GM19438 (cell line): ENCODE data around the gene CAVIN1.
"Not testable (repeated sequence)": the region's sequence is repeated elsewhere in the genome, so short reads cannot be mapped to it uniquely, and the experiment has no call there.

ENCODE experiments used
- ATAC-seq: cut with Tn5 transposase; IDR thresholded peaks from one replicate; pipeline ENCODE4 v1.9.1; 2021; ENCODE audit warnings: low read depth; ENCODE audit not compliant: unreplicated experiment

Gene CAVIN1

DNA sequence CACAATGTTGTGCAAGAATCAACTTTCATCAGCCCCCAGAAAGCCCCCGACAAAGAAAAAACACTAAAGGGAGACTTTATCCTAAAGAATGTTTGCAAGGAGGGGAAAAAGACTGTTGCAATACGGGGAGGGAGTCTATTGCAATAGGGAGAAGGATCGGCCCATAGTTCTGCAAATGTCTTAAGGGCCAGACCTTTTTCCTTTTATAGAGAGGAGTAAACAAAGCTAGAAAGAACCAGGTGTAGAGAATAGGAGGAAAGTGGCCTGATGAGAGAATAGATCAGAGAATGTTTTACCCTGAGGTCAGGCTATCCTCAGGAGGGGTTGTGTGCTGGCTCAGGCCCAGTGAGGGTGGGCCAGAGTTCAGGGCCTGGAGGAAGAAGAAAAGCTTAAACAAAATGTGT is 8.7 kb upstream of the CAVIN1 start:
- ATAC-seq, result no peak

DNA sequence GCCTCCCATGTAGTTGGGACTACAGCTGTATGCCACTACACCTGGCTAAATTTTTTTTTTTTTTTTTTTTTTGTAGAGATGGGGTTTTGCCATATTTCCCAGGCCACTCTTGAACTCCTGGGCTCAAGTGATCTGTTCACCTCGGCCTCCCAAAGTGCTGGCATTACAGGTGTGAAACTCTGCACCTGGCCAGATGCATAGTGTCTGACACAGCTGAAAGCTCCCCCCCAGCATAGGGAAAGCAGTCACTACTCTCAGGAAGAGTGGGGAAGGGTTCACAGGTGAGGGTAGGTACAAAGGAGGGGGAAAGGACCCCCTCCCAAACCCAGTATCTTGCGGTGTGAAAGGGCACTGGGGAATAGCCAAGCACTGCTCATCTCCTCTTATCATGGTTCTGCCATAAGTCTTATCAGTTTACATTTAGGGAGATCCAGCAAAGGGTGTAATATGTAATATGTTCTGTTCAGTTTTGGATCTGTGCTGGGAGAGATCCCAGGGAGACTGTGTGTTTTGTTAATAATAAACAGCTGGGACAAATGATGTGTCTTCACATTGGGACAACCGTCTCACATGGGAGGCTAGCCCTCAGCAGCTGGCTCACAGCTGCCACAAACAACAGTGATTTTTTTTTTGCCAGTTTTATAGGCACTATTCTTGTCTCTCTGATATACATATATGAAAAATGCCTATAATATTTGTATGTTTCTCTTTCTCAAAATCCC is 6.8 kb upstream of the CAVIN1 start:
- ATAC-seq, result no peak

DNA sequence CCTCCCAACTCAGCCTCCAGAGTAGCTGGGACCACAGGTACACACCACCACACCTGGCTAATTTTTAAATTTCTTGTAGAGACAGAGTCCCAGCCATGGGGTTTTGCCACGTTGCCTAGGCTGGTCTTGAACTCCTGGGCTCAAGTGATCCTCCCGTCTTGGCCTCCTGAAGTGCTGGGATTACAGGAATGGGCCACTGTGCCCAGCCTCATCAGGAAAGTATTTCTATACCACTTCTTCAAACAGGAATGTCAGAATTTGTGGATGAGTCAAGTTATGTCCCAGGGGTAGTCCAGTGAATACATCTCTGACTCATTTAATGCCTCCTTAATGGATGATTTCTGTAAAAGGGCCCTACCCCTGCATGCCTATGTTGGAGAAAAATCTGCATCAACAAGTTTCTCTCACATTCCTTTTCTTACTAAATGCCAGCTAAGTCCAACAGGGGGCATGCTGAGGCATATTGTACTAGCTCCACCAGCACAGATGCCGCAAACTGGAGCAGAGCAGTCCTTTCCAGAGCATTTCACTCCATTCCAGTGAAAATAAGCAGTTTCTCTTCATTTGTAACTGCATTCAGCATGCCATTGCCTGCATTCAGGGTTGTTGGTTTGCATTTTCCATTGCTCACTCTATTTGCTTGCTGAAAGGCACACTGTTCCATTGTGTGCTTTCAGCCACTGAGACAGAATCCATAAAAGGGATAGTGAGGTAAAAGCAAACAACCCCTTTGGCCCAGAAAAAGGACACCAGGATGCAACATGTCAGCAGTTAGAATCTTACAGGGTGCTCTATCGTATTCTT is 5.3 kb upstream of the CAVIN1 start:
- no peak for ATAC-seq

DNA sequence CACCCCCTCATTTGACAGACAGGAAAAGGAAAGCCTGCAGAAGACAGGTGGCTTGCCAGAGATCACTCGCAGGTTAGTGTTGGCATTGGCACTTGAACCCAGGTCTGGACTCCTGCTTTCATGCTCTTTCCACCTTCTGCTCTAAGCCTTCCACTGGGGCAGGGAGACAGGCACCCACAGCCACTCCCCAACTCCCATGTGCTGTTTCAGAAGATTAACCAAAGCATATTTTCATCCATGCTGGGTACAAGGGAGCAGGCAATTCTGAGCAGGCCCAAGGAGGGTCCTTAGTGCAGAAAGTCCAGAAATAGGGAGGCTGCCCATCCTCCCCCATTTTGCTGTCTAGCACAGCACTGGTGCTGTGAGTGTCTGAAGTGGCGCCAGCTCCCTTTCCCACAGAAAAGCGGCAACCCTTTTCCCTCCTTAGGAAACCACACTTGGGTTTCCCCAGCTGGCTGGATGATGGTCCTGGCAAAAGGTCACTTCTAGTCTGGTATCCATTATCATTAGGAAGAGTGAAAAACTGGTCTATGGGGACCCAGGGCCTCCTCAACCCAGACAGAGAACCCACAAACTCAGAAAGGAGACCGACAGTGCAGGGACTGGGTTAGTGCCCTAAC is 2.0 kb upstream of the CAVIN1 start:
- ATAC-seq, result no peak

DNA sequence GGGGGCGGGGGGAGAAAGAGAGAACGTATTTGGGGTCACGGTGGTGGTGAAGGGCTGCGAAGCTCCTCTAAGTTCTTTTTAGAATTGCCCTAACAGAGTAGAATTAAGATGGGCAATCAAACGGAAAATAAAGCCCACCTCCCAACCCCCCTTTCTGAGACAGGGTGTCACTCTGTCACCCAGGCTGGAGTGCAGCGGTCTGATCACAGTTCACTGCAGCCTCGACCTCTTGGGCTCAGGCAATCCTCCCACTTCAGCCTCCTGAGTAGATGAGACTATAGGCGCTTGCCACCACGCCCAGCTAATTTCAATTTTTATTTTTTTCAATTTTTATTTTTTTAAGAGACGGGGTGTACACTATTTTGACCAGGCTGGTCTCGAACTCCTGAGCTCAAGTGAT is 710 bp upstream of the CAVIN1 start:
- ATAC-seq, result no peak

DNA sequence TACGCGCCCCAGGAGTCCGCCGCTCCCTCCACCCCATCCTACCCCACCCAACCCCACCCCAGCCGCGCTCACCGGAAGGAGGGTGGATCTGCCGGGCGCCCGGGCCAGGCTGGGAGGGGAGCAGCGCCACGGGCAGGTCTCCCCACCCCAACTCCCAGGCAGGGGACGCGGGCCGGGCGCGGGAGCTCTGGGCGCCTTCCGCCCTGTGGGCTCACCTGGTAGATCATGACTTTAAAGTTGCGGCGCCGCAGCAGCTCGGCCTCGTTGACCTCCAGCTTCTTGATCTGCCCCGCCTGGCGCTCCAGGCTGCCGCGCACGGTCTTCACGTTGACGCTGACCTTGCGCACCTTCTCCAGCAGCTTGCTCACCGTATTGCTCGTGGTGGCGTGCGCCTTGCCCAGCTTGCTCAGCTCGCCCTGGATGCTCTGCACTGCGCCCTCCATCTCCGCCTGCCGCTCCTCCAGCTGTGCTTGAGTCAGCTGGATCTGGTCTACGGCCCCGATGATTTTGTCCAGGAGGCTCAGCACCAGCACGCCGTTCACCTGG is 571 bp downstream of the CAVIN1 start:
- ATAC-seq, result no peak

DNA sequence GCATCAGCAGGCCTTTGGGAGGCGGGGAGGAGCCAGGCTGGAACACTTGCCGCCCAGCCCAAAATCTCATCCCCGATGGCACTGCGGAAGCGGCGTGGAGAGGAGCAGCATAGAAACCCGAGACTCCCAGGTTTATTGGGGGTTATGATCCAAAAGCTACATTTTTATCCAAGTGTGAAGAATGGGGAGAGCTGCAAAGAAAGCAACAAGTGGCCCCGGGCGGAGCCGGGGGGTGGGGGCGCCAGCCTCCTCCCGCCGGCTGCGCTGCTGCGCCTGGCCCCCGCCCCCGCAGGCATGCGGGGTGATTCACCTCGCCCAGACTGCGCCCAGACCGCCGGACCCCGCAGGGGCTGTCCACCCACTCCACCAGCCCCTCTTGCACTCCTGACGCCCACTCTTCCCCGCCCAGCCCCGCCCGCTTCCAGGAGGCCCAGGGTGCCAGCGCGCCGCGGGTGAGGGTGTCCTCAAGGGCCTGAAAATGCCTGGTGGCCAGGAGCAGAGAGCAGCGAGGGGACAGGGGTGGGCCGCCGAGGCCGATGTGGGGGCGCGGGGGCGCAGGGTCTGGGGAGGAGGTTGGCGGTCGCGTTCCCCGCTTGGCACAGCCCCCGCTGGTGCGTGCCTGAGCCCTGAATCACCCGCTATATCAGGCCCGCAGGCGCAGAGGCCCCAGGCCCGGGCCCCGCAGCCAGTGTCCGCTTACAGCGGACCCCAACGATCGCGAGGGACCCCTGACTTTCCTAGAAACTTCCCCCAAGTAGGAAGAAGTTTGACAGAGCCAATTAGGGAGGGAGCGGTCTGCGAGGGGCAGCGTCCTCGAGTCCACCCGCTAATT is 1.3 kb downstream of the CAVIN1 start:
- no peak for ATAC-seq

DNA sequence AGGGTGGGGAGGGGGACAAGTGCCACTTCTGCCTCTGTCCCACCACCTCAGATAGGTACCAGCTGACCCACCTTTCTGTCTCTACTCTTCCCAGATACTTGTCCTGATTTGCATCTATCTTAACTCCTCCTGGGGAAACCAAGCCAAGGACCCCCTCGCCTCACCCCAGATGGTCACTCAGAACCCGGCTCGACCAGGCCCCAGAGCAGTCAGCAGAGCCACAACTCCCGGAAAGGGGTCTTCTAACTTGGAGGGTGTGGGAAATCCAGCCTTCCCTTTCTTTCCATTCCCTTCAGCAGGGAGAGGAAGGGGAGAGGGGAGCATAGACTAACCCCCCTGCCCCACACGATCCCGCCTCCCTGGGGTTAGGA is 1.9 kb downstream of the CAVIN1 start:
- no peak for ATAC-seq

DNA sequence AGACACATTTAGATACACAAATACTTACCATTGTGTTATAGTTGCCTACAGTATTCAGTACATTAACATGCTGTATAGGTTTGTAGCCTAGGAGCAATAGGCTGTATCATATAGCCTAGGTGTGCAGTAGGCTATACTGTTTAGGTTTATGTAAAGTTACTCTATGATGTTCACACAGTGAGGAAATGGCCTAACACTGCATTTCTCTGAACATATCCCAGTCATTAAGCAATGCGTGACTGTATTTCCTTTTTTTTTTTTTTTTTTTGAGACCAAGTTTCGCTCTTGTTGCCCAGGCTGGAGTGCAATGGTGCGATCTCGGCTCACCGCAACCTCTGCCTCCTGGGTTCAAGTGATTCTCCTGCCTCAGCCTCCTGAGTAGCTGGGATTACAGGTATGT is 5.1 kb downstream of the CAVIN1 start:
- not testable (repeated sequence) for ATAC-seq

DNA sequence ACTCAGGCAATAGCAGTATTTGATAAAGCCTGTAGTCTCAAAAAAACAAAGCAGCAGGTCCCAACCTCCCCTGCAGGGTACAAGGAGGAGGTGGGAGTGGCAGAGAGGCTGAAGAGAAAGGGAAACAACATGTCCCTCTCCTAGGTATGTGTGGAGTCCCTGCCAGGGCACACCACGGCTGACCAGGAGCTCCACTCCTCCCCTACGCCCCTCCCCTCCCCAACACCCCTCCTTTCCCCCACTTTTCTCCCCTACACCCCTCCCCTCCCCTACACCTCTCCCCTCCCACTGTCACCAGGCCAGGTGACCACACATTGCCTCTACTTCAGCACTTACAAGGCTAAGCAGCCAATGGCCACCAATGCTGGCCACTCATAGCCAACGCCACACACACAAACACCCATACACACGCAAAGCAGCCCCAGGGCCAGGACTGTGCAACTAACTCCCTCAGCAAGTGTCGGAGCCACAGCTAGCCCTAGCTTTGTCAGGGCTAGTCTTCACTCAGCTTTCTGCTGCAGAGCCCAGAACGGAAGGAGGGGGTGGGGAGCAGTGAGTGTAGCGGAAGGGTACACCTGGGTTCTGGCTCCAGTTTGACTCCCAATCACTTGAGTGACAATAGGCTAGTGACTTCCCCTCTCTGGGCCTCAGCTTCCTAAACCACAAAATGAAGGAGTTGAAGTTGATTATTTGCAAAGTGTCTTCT is 8.2 kb downstream of the CAVIN1 start:
- peak; percentile 66 for ATAC-seq

DNA sequence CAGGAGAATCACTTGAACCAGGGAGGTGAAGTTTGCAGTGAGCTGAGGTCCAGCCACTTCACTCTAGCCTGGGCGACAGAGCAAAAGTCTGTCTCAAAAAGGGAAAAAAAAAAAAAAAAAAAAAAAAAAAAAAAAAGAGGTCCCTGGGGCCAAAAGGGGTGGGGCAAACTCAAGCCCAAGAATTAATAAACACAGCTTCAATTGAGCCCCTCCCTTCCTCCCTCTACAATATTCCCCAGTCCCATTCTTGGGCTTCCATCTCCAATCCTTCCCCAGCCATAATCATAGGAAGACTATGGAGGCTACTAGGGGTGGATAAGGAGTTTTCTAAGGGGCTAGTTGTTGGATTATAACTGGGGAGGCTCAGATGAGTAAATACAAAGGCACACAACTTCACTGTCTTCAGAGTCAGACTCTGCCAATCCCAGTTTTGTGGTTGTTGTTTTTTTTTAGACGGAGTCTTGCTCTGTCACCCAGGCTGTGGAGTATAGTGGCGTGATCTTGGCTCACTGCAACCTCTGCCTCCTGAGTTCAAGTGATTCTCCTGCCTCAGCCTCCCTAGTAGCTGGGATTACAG is 9.5 kb downstream of the CAVIN1 start:
- no peak for ATAC-seq

DNA sequence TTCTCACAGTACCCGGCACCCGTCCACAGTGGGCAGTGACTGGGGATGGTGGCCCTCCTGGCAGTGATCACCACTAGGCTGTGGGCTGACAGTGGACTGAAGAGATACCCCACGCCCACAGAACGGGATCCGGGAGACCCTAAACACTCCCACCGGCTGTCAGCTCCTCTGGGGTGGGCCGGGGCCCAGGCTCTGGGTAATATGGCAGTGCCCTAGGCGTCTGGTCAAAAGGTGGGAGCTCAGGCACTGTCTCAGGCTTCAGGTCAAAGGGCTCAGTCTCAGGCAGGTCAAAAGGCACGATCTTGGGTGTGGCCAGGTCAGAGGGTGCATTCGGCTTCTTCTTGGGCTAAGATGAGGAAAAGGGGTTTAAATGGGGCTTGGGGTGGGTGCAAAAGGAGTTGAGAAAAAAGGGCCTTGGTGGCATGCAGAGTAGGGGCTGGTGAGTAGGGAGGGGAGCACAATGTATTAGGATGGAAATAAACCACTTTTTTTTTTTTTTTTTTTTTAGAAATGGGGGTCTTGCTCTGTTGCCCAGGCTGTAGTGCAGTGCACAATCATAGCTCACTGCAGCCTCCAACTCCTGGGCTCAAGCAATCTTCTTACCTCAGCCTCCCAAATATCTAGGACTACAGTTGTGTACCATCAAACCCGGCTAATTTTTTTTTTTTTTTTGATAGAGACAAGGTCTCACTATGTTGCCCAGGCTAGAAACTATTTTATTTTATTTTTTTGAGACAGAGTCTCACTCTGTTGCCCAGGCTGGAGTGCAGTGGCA is 11.0 kb downstream of the CAVIN1 start:
- ATAC-seq, result no peak

DNA sequence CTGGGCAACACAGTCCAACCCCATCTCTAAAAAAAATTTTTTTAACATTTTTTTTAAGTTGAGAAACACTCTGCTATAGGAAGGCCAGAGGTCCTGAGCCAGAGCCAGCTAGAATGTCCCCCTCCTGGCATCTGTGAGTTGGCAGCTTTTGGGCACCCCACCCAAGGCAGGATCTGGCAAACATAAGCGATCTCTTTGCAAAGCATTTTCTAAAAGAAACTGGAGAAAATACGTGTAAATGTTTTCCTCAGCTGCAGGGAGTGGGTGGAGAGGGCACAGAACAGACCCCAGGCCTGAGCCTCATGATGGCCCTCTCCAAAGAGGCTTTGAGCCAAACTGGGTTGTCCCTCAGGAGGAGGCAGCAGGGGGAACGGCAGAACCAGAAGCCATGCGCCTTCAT is 11.7 kb downstream of the CAVIN1 start:
- ATAC-seq, result no peak

DNA sequence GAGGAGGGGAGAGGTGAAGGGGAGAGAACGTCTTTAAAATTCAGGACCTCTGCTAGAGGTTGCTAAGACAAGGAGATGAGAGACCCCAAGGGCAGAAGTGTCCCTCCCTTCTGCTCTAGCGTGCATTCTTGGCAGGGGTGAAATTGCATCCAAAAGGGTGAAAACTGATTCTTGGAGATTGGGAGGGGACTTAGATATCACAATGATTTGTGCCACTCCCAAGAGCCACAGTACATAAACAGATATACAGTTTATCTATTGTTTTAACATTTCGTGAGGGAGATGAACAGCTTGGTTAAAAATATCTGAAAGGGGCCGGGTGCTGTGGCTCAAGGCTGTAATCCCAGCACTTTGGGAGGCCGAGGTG is 12.8 kb downstream of the CAVIN1 start:
- ATAC-seq, result no peak

DNA sequence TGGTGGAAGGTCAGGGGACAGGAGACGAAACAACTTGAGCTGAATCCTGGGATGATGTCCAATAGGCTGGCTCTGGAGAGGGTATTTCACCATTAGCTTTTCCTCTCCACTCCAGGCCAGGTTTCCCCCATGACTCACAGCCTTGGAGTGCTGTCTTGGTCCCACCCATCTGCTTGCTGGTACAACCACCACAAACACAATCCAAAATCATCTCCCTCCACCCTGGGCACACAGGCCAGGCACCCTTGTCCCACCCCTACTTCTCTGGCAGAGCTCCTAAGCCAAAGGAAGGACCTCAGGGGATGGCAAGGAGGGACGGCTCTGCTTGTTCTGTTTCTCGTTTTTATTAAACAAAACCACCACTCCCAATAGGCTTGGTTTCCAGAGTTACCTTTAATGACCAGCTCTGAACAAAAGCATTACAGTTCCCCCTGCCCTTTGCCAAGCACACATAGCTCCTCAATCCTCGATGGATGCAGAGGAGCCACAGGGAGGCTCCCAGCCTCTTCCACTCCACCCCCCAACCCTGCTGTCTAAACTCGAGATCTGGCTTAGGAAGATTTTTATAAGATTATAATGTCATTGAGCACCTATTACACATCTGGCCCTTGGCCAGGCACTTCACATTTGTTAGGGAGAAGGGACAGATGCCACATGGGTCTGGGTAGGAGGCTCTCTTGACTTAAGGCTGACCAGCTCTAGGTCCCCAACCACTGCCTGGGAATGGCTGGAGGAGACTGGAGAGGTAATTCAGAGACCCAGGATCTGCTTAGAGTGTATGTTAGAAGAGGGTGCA is 13.3 kb downstream of the CAVIN1 start:
- no peak for ATAC-seq

DNA sequence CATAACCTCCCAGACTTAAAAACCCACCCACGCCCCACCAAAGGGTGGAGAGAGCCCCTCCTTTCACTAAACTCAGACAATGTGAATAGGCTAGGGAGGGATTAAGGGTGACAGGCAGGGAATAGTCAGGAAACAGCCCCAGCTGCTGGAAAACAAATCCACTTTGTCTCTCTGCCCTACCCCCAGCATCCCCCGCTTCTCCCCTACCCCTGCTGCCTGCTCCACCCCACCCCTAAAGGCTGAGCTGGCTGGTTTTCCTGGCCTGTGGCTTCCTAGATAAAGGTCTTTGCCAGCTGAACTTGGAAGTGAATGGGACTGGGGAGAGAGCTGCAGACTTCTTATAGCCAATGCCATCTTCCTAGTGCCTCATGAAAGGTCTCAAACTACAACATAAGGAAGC is 15.0 kb downstream of the CAVIN1 start:
- ATAC-seq, result no peak

DNA sequence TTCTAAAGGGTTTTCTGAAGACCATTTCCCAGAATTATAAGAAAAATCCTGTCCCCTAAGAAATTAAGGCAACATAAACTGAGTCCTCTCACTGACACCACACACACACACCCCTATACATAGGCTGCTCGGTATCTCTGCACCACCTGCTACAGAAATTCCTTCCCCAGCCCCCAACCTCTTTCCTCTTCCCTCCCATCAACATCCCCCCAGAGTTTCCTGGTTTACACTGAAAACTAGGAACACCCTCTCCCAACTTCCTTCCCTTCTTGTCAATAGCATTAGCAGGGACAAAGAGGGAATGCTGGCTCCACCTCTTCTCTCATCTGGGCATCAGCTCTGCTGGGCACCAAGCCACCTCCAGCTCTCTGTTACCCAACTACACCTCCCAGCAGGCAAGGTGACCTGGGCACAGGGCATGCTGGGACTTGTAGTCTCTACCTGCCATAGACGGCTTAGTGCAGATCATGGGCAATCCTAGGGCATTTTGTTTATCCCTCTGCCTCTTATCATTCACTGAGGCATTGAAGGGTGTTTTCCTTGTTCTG is 15.7 kb downstream of the CAVIN1 start:
- no peak for ATAC-seq
